Kasumi-1 (cell line): ENCODE measurements around the gene NARF.
"Not testable (repeated sequence)": the region's sequence is repeated elsewhere in the genome, so short reads cannot be mapped to it uniquely, and the experiment has no call there.

Source experiments
- DNase-seq, 2 experiments: peaks; one replicate each; lab custom pipeline; 2025; lab: John Stamatoyannopoulos, UW

NARF gene

GRCh38 chr17:82458179-82458884 is at the start of gene NARF:
NARF (plus strand) TSS chr17:82458741; CDS start chr17:82458804, 63 bp downstream.
- DNase-seq: peak; percentile 100

- DNase-seq: no peak
These were observed 49.6 kb upstream of the NARF start for GRCh38 chr17:82408938-82409318.

GRCh38 chr17:82410014-82410716 is 48.4 kb upstream of the NARF start:
- no peak for DNase-seq

GRCh38 chr17:82411396-82412053 is 47.0 kb upstream of the NARF start:
- DNase-seq: no peak

- DNase-seq: not testable (repeated sequence)
These were observed 46.5 kb upstream of the NARF start for GRCh38 chr17:82412081-82412480.

- DNase-seq: no peak
These were observed 45.7 kb upstream of the NARF start for GRCh38 chr17:82412535-82413520.

GRCh38 chr17:82414548-82415281 is 43.8 kb upstream of the NARF start:
- DNase-seq: peak; percentile 81 to 87

GRCh38 chr17:82415336-82415735 is 43.2 kb upstream of the NARF start:
- DNase-seq: no peak

- no peak for DNase-seq
These were observed 42.8 kb upstream of the NARF start for GRCh38 chr17:82415786-82416185.

- no peak for DNase-seq
These were observed 42.3 kb upstream of the NARF start for GRCh38 chr17:82416264-82416663.

GRCh38 chr17:82416771-82417170 is 41.8 kb upstream of the NARF start:
- peak; percentile 32 to 34 for DNase-seq

GRCh38 chr17:82418001-82418986 is 40.2 kb upstream of the NARF start, which contains the start of the genes HEXD and OGFOD3:
HEXD (plus strand) TSS chr17:82418347; CDS start chr17:82419800, 1,453 bp downstream.
OGFOD3 (minus strand) TSS chr17:82418586; CDS start chr17:82418485, 101 bp downstream.
- DNase-seq: peak; percentile 76 to 82

- DNase-seq: peak; percentile 17 to 22
These were observed 39.0 kb upstream of the NARF start for GRCh38 chr17:82419540-82419939.

- peak; percentile 83 to 84 for DNase-seq
These were observed 34.3 kb upstream of the NARF start for GRCh38 chr17:82424001-82424862.

GRCh38 chr17:82424863-82425159 is 33.7 kb upstream of the NARF start:
- no peak for DNase-seq

GRCh38 chr17:82428546-82428945 is 30.0 kb upstream of the NARF start:
- DNase-seq: no peak

GRCh38 chr17:82429824-82430223 is 28.7 kb upstream of the NARF start:
- no peak for DNase-seq

- no peak for DNase-seq
These were observed 26.5 kb upstream of the NARF start for GRCh38 chr17:82432017-82432416.
